CD4-positive, alpha-beta T cell treated with Interleukin-17A for 1 hour (primary cell): ENCODE data around the gene PPWD1.

ENCODE experiments used
- DNase-seq: peaks from one replicate; pipeline ENCODE4 v3.0.0-alpha.2; 2020

Gene PPWD1

DNA sequence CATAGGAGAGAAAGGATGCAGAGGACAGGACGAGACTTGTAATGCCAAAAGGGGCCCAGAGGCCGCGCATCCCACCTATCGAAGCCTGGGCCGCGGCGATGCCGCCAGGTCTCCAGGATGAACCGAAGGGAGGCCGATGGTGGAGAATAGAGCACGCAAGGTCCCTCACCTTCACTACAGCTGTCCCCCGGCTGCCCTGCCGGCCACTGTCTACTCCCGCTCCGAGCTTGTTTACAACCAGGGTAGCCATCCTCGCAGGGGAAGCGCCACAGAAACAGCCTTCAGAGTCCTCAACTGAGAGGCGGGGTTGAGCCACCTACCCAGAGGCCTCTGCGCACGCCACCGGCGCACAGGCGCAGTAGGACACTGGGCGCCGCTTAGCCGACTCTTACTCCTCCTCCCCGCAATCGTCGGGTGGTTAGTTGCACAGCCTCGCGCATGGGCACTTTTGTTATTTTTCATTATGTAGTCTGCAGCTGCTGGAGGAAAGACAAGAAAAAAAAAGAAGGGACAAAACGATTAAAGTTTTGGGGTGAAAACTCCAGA is 61.0 kb downstream of the PPWD1 start, which contains the start of gene TRIM23:
Gene TRIM23 (minus strand): TSS at position 309 of the 546 bp plus-strand sequence. CDS start 59 bp downstream, at position 250.
- peak; percentile 94 for DNase-seq

DNA sequence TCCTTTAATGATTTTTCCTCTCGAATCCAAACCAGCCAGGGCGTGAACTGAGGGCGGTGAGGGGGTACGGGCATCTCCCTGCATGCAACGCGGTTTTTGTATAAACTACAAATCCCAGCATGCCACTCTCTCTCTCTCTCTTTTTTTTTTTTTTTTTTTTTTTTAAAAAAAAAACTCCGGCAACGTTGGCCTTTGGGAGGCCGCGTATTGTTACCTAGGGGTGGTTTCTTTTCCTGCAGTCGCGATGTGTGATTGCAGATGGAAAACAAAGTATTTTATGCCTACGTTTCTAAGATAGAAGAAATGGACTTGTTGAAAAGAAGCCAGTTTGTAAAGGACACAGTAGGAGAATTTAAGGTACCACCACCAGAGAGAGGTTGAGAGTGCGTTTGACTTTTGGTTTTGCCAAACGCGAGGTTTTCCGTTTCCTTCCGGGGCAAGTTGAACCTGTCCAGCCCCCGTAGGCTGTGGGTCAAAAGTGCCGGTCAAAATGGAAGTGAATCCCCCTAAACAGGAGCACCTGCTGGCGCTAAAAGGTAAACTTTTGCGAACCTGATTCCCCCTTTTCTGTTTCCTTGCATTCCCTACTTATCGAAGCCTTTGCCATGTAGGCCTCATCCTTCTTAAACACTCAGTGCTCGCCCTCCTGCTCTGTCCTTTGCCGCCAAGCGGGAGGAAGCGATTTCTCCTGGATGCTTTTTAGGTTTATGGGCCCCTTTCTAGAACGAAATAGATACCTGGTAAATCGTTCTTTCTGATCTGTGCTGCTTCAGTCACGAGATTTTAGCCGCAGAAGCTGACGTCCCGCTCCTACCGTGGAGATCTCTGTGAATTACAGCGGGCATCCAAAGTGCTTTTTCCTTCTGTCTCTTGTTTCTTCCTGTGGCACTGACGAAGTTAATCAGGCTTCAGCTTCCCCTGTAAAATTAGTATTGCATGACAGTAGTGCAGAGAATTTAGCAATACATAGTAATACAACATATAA is 61.8 kb downstream of the PPWD1 start, which contains the start of the genes SHLD3 and TRAPPC13:
Gene SHLD3 (plus strand): TSS at position 457 of the 985 bp plus-strand sequence. CDS start 4,561 bp downstream, outside the sequence.
Gene TRAPPC13 (plus strand): TSS at position 457 of the 985 bp plus-strand sequence. CDS start 34 bp downstream, at position 491.
- peak; percentile 93 for DNase-seq

DNA sequence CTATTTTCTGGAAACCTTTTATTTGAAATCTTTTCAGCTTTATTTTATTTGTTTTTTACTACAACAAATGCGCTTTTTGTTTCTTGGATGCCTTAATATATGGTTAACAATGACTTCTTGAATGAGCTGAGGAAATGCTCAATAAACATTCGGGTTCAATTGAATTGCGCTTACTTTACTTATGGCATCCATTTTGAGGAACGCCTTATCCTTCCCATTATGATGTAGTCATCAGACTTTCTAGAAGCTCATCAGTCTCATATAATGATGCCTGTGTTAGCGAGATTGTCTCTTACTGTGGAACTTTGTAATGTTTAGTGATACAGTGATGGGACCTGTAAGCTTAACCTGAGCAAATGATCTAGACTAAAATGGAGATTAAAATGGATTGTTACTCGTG is 62.6 kb downstream of the PPWD1 start:
- no peak for DNase-seq

DNA sequence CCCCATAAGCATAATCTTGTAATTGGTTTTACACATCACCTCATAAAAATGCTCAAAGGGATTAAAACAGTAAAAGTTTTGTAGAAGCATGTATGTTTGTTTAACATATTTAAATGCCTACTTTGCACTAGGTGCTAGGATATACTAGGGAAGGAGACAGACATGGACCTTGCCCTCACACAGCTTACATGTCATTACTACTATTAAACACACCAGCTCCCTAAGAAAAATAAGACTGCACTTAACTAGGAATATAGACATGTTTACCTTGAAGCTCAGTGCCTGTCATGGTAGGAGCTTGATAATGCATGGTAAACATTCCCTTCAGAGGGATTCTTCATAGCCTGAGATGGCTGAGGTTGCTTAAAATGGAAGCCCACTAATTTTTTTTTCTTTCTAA is 67.9 kb downstream of the PPWD1 start:
- DNase-seq, result no peak
